HG03039 (cell line): Measurements from ENCODE around the gene PCNT.
A peak's percentile ranks its signal among the peaks of the same experiment; 100 is the strongest.

ENCODE experiments used
- ATAC-seq: cut with Tn5 transposase; IDR thresholded peaks from one replicate; pipeline ENCODE4 v1.9.1; 2021; ENCODE audit warnings: mild to moderate bottlenecking, moderate library complexity; ENCODE audit not compliant: unreplicated experiment

Gene PCNT, protein sequence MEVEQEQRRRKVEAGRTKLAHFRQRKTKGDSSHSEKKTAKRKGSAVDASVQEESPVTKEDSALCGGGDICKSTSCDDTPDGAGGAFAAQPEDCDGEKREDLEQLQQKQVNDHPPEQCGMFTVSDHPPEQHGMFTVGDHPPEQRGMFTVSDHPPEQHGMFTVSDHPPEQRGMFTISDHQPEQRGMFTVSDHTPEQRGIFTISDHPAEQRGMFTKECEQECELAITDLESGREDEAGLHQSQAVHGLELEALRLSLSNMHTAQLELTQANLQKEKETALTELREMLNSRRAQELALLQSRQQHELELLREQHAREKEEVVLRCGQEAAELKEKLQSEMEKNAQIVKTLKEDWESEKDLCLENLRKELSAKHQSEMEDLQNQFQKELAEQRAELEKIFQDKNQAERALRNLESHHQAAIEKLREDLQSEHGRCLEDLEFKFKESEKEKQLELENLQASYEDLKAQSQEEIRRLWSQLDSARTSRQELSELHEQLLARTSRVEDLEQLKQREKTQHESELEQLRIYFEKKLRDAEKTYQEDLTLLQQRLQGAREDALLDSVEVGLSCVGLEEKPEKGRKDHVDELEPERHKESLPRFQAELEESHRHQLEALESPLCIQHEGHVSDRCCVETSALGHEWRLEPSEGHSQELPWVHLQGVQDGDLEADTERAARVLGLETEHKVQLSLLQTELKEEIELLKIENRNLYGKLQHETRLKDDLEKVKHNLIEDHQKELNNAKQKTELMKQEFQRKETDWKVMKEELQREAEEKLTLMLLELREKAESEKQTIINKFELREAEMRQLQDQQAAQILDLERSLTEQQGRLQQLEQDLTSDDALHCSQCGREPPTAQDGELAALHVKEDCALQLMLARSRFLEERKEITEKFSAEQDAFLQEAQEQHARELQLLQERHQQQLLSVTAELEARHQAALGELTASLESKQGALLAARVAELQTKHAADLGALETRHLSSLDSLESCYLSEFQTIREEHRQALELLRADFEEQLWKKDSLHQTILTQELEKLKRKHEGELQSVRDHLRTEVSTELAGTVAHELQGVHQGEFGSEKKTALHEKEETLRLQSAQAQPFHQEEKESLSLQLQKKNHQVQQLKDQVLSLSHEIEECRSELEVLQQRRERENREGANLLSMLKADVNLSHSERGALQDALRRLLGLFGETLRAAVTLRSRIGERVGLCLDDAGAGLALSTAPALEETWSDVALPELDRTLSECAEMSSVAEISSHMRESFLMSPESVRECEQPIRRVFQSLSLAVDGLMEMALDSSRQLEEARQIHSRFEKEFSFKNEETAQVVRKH (N-terminal part only)

DNA sequence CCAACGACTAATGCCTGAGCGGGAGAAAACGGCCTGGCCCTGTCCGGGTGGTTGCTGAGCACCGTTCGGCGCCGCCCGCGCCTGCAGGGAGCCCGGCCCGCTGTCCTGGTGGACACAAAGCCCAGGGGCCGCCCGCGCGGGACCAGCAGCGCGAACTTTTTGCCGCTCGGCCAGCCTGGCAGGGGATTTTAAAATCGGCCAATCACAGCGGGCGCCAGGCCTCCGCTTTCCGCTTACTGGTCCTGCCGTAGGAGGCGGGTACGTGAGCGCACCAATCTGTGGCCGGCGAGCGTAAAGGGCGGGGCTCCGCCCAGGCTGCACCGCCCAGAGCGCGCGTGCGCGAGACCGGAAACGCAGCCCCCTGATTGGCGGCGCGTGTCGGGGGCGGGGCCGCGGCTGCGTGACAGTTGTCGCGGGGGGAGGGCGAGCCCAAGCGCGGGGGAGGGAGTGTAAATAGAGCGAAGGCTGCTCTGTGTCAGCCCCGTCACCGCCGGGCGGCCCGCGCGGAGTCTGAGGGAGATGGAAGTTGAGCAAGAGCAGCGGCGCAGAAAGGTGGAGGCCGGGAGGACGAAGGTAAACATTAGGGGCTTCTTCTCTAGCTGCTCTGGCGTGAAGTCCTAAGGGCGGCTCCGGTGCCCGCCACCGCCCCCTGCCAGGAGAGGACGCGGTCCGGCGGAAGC is at the start of gene PCNT, which contains the start of gene C21orf58:
Gene PCNT (plus strand): TSS at position 447 of the 680 bp plus-strand sequence. CDS start 73 bp downstream, at position 520.
Gene C21orf58 (minus strand): TSS at position 161 of the 680 bp plus-strand sequence. CDS start 1,132 bp downstream, outside the sequence.
- ATAC-seq: peak; percentile 79

DNA sequence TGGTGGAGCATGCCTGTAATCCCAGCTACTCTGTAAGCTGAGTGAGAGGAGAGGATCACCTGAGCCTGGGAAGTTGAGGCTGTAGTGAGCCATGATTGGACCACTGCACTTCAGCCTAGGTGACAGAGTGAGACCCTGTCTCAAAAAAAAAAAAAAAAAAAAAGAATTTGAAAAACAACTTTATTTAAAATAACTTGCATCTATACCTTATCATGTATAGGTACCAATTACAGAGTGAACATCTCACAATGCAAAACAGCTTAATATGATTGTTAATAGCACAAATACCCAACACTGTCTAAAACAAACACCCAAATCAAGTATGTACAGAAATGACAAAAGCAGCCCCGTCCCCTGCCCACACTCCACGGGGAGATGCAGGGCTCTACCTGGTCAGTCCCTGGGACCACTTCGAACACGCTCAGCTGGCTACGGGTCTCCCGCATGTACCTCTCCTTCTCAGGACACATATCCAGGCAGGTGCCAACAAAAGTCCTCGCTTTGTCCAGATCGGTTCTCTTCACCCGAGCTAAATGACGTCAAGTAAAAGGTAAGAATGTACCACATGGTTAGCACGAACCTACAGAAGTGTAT is 49.1 kb upstream of the PCNT start:
- ATAC-seq: no peak

DNA sequence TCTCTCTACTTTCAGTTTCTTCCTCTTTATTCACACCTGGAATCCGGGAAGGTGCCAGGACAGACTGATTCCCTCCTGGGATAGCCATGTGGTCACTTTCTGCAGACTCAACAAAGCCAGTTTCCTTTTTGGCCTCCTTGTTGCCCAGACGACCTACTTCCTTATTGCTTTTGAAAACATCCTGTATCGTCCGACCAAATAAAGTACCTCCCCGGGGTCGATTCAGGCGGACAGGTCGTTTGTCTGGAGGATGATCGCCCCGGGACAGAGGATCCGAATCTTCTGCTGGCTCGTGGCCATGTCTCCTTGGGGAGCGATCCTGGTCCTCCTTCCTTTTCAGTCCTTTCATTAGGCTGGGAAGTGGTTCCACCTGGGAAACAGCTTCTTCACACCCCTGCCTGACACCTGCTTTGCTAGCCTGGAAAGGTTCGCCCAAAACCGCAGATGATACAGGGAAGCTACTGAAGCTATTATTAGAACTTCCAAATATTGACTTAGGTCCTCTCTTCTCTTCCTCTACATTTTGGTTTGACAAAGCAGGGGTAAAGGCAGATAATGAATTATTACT is 39.8 kb upstream of the PCNT start:
- ATAC-seq: no peak

DNA sequence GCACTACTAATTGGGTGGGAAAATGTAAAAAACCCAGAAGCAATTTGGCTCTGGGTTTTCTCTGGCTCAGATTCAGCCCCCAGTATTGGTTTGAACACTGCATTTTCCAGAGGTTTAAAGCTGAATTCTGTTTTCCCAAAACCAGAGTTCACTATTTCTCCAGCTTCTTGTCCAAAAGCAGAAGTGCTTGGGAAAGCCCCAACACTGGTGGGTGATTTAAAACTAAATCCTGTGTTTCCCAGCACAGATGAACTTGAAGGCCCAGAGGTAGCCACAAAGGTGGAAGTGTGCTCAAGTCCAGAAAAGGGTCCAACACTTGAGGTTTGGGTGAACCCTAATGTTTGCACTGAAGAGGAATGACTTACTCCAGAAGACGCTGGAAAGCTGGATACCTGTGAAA is 39.2 kb upstream of the PCNT start:
- ATAC-seq: no peak

DNA sequence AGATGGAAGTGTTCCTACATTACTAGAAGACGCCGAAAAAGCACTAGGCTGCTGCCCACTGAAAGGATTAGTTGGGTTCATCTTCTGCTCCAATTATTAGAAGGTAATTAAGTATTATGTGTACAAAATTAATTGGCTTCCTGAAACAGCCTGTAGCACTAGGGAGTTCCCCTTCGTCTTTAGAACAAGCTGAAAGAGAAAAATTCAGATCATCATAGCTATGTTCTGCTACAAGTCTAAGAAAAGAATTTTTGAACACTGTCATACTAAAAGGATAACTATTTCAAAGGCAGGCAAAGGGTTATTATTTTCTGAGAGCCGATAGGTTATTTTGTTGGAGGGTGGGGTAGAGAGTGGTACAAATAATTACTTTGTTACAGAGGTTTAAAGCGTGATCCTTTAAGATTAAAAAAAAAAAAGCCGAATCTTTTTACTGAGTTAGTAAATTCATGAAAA is 38.7 kb upstream of the PCNT start, which contains the start of gene MCM3AP:
Gene MCM3AP (minus strand): TSS at position 406 of the 456 bp plus-strand sequence. CDS start 325 bp downstream, at position 81.
- no peak for ATAC-seq

DNA sequence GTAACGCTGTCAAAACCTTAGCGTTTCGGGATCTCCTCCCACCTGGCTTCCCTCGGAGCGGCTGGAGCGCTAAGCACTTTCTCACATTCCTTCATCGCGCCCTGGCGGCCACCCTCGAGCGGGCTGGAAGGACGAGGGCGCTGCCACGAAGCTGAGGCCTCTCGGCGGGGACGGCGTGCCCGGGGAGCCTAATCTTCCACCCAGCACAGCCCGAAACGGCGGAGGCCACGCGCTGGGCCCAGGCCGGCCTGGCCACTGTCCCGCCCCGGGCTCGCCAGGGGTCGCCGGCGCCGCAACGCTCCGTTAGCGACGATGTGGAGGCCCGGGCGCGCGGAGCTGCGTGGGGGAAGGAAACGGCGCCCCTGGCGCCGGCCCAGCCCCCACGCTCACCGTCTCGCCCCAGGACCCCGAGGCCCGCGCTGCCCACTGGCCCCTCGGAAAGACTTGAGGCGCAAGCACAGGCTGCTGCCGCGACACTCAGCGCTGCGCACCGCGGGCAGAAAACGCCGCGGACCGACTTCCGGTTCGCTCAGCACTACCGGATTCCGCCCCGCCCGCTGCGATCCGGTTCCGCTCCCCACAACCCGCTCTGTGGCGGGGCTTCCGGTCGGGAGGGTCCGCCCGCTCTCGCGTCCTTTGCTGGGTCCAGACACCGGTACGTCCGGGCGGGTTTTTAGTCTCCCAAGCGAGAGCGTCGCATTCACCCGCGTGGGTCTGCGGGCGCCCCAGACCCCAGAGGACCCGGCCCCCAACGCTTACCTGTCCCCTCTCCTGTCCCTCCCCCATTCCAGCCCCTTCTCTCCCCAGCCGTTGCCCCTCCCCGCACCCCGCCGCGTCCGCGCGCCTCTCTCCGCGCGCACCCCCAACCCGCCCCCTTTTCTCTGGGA is 38.0 kb upstream of the PCNT start, which contains the start of gene YBEY:
Gene YBEY (plus strand): TSS at position 582 of the 887 bp plus-strand sequence. CDS start 572 bp downstream, outside the sequence.
- ATAC-seq: peak; percentile 76

DNA sequence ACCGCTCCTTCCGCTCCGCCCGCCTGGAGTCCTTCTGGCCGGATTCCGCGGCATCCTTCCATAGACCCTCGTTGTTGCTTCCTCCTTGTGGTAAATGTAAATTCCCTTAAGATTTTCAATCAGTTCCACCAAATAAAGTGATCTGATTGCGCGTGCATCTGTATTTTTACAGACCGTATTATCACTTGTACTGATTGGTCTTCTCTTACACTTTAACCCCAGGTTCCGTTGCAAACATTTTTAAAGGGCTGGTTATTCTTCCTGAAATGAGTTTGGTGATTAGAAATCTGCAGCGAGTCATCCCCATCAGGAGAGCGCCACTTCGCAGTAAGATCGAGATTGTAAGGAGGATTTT is 37.3 kb upstream of the PCNT start:
- no peak for ATAC-seq

DNA sequence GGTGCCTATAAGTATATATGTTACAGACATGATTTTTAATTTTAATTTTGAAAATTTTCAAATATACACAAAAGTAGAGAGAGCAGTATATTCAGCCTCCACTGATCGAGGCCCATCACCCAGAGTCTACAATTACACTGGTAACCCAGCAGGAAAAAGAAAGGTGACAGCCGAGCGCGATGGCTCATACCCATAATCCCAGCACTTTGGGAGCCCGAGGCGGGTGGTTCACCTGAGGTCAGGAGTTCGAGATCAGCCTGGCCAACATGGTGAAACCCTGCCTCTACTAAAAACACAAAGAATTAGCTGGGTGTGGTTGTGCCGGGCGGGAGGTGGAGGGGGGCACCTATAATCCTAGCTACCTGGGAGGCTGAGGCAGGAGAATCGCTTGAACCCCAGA is 36.4 kb upstream of the PCNT start:
- ATAC-seq: no peak

DNA sequence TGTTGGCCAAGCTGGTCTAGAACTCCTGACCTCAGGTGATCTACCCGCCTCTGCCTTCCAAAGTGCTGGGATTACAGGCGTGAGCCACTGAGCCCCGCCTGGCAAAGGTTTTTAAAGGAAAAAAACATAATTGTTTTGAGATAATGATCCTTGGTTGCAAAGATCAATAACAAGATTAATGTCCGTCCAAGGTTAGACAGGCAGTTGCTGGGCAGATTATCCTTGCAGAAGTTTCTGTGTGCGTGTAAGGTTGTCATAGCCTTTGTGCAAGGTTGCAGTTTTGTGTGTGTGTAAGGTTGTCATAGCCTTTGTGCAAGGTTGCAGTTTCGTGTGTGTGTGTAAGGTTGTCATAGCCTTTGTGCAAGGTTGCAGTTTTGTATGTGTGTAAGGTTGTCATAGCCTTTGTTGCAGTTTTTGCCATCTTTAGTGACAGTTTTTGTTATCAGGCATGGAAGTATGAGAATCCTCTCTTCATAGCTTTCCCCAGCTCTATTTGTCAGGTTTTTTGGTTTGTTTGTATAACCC is 34.2 kb upstream of the PCNT start:
- no peak for ATAC-seq

DNA sequence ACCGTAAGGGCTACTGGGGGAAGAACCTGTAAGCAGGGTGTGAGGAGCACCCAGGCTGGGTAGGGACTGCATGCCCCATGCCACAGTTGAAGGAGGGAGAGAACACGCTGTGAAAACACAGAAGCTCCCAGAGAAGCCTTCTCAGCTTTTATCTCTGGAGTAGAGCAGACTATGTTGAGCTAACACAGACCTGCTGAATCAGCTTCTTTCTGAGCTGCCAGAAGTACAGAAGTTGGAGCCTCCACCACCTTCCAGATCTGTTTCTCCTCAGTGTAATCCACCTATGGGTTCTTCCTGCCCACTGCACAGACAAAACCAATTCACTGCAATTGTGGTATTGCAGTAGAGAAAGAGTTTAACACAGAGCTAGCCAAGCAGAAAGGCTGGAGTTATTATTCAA is 32.4 kb upstream of the PCNT start:
- no peak for ATAC-seq

DNA sequence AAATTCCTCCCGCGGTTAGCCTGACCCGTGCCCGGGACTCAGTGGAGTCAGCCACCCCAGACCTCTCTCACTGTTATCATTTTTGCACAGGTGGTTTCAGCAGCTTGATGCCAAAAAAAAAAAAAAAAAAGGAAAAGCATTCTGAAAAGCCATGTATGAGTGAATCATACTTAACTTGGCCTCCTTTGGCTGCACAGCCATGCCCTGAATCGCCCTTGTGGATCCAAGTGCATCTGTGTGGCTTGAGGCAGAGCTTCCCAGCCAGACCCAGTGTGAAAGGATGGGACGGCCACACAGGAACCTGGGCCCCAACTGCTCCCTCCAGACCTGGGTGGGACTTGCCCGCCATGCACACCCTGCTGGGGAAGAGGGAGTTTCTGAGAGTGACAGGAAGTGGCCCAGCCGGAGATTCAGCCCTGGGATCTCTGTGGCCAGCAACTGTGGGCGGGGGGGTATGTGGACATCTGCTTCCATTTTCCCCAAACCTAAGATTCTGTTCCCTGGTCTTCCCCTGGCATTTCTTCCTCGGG is 29.2 kb upstream of the PCNT start:
- no peak for ATAC-seq

DNA sequence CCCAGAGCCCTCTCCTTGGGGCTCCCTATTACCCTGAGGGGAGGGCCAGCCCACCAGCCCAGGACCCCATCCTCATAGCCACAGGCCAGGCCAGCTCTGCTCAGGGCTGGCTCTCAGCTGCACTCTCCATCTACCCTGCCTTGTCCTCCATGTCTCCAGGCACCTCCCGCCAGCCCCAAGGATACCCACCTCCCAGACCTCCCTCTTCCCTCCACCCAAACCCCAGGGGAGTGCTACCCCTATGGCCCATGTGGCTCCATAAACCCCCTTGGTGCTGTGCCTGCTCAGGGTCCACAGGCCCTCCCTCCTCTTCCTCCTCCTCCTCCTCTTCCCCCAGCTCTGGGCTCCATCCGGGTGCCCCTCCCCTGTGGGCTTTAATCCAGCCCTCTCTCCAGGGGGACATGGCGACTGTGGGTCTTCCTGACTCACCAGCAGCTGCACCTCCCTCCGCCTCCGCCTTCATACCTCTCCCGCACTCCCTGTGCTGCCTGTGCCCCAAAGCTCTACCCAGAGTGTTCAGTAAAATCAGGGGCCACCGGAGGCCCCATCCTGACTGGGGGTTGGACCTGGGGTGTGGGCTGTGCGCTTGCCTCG is 28.7 kb upstream of the PCNT start:
- ATAC-seq: no peak

DNA sequence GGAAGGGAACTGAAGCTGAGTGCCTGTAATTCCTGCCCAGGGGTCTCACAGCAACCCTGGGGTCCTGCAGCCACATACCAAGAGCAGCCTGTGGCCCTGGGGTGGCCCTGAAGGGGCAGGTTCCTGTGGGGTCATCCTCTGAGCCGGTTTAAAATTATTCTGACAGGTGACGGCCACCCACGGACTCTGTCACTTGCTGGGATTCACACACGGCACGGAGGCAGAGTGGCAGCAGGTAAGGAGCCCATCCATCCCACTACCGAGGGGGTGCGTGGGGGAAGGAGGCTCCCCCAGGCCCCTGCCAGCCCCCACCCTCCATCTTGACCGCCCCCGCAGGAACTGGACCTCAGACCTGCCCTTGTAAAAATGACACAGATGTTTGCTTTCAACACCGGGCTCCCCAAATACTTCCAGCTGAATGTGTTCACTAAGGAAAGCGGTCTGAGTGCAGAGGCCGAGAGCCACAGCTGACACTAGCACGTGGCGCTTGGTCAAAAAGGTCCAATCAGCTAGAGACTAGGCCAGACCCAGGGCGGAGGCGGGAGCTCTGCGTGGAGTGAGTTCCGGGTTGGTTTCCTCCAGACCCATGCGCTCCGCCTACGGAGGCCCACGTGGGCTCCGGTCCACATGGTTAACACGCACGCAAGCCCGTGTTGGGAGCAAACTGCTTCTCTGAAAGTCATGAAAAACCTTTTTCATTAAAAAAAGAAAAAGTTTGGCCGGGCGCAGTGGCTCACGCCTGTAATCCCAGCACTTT is 27.8 kb upstream of the PCNT start:
- no peak for ATAC-seq

DNA sequence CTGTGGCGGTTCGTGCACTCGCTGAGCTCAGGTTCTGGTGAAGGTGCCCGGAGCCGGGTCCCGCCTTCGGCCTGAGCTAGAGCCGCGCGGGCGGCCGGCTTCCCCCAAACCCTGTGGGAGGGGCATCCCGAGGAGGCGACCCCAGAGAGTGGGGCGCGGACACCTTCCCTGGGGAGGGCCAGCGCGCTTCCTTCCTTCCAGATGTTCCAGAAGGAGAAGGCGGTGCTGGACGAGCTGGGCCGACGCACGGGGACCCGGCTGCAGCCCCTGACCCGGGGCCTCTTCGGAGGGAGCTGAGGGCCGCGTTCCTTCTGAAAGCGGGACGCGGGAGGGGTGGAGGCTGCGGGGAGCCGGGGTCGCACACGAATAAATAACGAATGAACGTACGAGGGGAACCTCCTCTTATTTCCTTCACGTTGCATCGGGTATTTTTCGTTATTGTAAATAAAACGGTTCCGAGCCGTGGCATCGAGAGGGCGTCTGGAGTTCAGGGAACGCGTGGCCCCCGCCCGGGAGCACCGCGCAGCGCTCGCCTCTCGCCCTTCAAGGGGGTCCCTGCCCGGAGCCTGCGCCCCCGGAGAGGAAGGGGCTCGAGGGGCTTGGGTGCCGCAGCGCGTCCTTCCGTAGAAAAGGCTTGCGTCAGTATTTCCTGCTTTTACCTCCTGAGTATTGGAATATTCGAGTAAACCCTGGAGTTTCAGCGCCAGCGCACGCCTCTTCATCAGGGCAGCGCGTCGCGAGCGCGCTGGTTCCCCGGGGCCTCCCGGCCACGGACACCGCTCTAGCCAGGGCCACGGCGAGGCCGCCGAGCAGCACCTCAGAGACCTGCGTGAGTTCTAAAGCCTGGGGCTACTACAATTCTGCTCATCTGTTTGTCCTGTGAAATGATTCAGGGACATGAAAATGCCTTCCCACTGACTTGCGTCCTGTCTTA is 26.4 kb upstream of the PCNT start:
- no peak for ATAC-seq

DNA sequence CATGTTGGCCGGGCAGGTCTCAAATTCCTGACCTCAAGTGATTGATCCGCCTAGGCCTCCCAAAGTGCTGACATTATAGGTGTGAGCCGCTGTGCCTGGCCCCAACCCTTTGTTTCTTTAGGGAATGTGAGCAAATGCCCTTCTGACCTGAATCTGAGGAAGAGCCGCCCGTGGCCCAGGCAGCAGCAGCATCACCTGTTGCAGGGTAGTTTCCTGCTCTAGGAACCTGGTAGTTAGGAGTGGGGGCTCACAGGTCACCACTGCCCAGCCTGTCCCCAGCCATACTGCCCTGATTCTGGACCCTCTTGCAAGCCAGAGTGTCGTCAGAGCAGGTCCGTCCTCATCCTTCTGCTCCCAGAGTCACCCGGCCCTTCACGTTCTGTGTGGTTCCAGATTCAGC is 24.8 kb upstream of the PCNT start:
- ATAC-seq: no peak

DNA sequence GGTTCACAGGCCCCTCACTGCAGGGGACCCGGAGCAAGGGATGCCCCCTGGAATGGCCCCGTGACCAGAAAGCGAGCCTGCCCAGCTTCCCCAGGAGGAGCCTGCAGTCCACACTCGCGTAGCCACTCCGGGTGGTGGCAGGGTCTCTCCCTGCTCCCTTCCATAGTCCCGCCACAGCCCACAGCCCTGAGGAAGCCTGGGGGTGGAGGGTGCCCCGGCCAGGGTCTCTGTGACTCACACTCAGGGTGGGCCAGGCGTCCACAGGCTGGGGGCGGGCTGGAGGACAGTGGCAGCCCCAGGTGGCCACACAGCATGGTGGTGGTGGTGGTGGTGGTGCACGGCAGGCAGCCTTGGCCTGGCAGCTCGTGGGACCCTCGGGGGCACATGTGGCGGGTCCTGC is 22.2 kb upstream of the PCNT start:
- ATAC-seq: no peak
